Measurements from ENCODE around the gene MKI67. TPM values are rescaled to one million over a fixed set of nuclear protein-coding genes. Genes with fewer than 3 reads are reported as not detected.

The MKI67 gene
- total RNA-seq, 1 donor from 2014 or later, result 6.3 TPM

- peaks cover 0 to 4% (median 3%) of the 10 kb centered on the region in 3 donors for H3K4me1 ChIP-seq (ENCODE audit: control insufficient read depth in 3 of 3, insufficient read depth in 3 of 3, low read length in 3 of 3)
- H3K9ac ChIP-seq (ENCODE audit: low read depth in 1 of 3, low read length in 3 of 3), result peak overlapping the region in 1 of 3 donors; percentile 38
Observed at GRCh38 chr10:128047991-128048818, 78.0 kb downstream of the MKI67 start.

GRCh38 chr10:128047351-128047750 is 78.9 kb downstream of the MKI67 start:
- Histone ChIP-seq H3K27ac (ENCODE audit: low read depth, low read length) (peak overlapping the region; percentile 44), H3K4me3 (ENCODE audit: low read length in 3 of 3) (peak overlapping the region in 1 of 3 donors; percentile 40), H3K36me3 (ENCODE audit: control insufficient read depth in 3 of 3, insufficient read depth in 3 of 3, low read length in 3 of 3) (peaks cover 0 to 3% (median 0%) of the 10 kb centered on the region in 3 donors), H3K4me1 (ENCODE audit: control insufficient read depth in 3 of 3, insufficient read depth in 3 of 3, low read length in 3 of 3) (peaks cover 0 to 4% (median 3%) of the 10 kb centered on the region in 3 donors), H3K9me3 (ENCODE audit: control insufficient read depth in 3 of 3, low read length in 3 of 3) (no peaks in the 10 kb centered on the region), H3K27me3 (ENCODE audit: control insufficient read depth in 3 of 3, insufficient read depth in 3 of 3, low read length in 3 of 3) (peaks cover 0 to 3% (median 0%) of the 10 kb centered on the region in 3 donors), H3K9ac (ENCODE audit: low read depth in 1 of 3, low read length in 3 of 3) (peak overlapping the region in 1 of 3 donors; percentile 38)

More at GRCh38 chr10:128047991-128048818, 78.0 kb downstream of the MKI67 start:
- H3K27me3 ChIP-seq (ENCODE audit: control insufficient read depth in 3 of 3, insufficient read depth in 3 of 3, low read length in 3 of 3), result peaks cover 0 to 3% (median 0%) of the 10 kb centered on the region in 3 donors
- peak overlapping the region in 2 of 3 donors; percentile 40 to 46 for H3K4me3 ChIP-seq (ENCODE audit: low read length in 3 of 3)
- H3K9me3 ChIP-seq (ENCODE audit: control insufficient read depth in 3 of 3, low read length in 3 of 3), result no peaks in the 10 kb centered on the region
- H3K27ac ChIP-seq (ENCODE audit: low read depth, low read length), result peak overlapping the region; percentile 44
- peaks cover 0 to 3% (median 0%) of the 10 kb centered on the region in 3 donors for H3K36me3 ChIP-seq (ENCODE audit: control insufficient read depth in 3 of 3, insufficient read depth in 3 of 3, low read length in 3 of 3)

GRCh38 chr10:128046953-128047290 is 79.3 kb downstream of the MKI67 start:
- no peak overlapping the region for H3K4me3 ChIP-seq (ENCODE audit: low read length in 3 of 3)
- H3K9me3 ChIP-seq (ENCODE audit: control insufficient read depth in 3 of 3, low read length in 3 of 3), result no peaks in the 10 kb centered on the region
- H3K27ac ChIP-seq (ENCODE audit: low read depth, low read length), result no peak overlapping the region
- peak overlapping the region in 1 of 3 donors; percentile 14 for H3K9ac ChIP-seq (ENCODE audit: low read depth in 1 of 3, low read length in 3 of 3)
- H3K4me1 ChIP-seq (ENCODE audit: control insufficient read depth in 3 of 3, insufficient read depth in 3 of 3, low read length in 3 of 3), result peaks cover 0 to 4% (median 3%) of the 10 kb centered on the region in 3 donors
- peaks cover 0 to 3% (median 0%) of the 10 kb centered on the region in 3 donors for H3K36me3 ChIP-seq (ENCODE audit: control insufficient read depth in 3 of 3, insufficient read depth in 3 of 3, low read length in 3 of 3)
- H3K27me3 ChIP-seq (ENCODE audit: control insufficient read depth in 3 of 3, insufficient read depth in 3 of 3, low read length in 3 of 3), result peaks cover 0 to 3% (median 0%) of the 10 kb centered on the region in 3 donors

Other genes starting within 250 kb of the MKI67 start
- 0.52 TPM for gene CLRN3, start 233.5 kb downstream of the MKI67 start, total RNA-seq
- 7.8 TPM for gene PTPRE, start 219.3 kb downstream of the MKI67 start, total RNA-seq